Renal cortex interstitium (tissue), 11 donors: ENCODE measurements around the gene MIDN. TPM values are rescaled to one million over a fixed set of nuclear protein-coding genes. Genes with fewer than 3 reads are reported as not detected.

Experiments
- DNase-seq, 11 donors: peaks; one replicate each; pipeline ENCODE4 v3.0.0-alpha.2; 2013; ENCODE audit warnings: low read depth in 9 of 11, low spot score in 4 of 11; ENCODE audit errors: extremely low read depth in 1 of 11
- polyA plus RNA-seq, 3 donors: library from polyadenylated mRNA; unstranded; fragments of 120-200 nt; gene quantifications; one replicate each; pipeline ENCODE4 v1.2.1, GENCODE V29; 2013; ENCODE audit not compliant: insufficient read length in 3 of 3

MIDN gene
- polyA plus RNA-seq, 3 donors: 42.1 to 70.7 (median 67.6) TPM

- no peak for DNase-seq
These were observed 19.1 kb upstream of the MIDN start for GRCh38 chr19:1229056-1229923.

- DNase-seq: no peak
These were observed 18.2 kb upstream of the MIDN start for GRCh38 chr19:1229924-1230782.

GRCh38 chr19:1230783-1231489 is 17.4 kb upstream of the MIDN start:
- no peak for DNase-seq

GRCh38 chr19:1231729-1232637 is 16.4 kb upstream of the MIDN start:
- DNase-seq: no peak

- DNase-seq: no peak
These were observed 15.7 kb upstream of the MIDN start for GRCh38 chr19:1232652-1233072.

GRCh38 chr19:1233115-1233667 is 15.2 kb upstream of the MIDN start:
- DNase-seq: no peak

GRCh38 chr19:1234051-1234954 is 14.1 kb upstream of the MIDN start:
- no peak for DNase-seq

GRCh38 chr19:1234955-1235380 is 13.4 kb upstream of the MIDN start:
- no peak for DNase-seq

GRCh38 chr19:1235625-1236538 is 12.5 kb upstream of the MIDN start:
- DNase-seq: no peak

GRCh38 chr19:1236576-1236975 is 11.8 kb upstream of the MIDN start:
- no peak for DNase-seq

- no peak for DNase-seq
These were observed 11.2 kb upstream of the MIDN start for GRCh38 chr19:1237027-1237659.

GRCh38 chr19:1237754-1238368 is 10.5 kb upstream of the MIDN start, which contains the start of gene CBARP:
Gene CBARP, minus strand, starts transcription at chr19:1238005. Its CDS starts 1,905 bp downstream, at chr19:1236100.
- DNase-seq: no peak

- DNase-seq: no peak
These were observed 9.7 kb upstream of the MIDN start for GRCh38 chr19:1238369-1239303.

- no peak for DNase-seq
These were observed 9.0 kb upstream of the MIDN start for GRCh38 chr19:1239420-1239795.
